Spleen (tissue), 11 donors: ENCODE results near the gene PLCB1. TPM values are rescaled to one million over a fixed set of nuclear protein-coding genes. Genes with fewer than 3 reads are reported as not detected.
"Not testable (repeated sequence)": the region's sequence is repeated elsewhere in the genome, so short reads cannot be mapped to it uniquely, and the experiment has no call there.

Experiments
- DNase-seq: peaks from one replicate; pipeline ENCODE4 v3.0.0-alpha.2; 2020
- H3K27ac ChIP-seq, 8 donors: fragments of 200-600 bp; sonication (generic) in 7 of 8; 1 replicate in 4 of 8; 2 replicates in 4 of 8; pipeline versions ENCODE4 v1.5.0 to v1.8.0; 2016 to 2021; ENCODE audit warnings: inconsistent platforms in 4 of 8, mild to moderate bottlenecking in 4 of 8, moderate library complexity in 1 of 8
- H3K27me3 ChIP-seq, 7 donors: fragments of 200-600 bp; sonication (generic) in 6 of 7; replicated peaks in 1 of 7; 1 replicate in 4 of 7; 2 replicates in 3 of 7; pipeline versions ENCODE4 v1.5.0 to v1.8.0; 2016 to 2021; ENCODE audit warnings: inconsistent platforms in 3 of 7, mild to moderate bottlenecking in 1 of 7
- H3K36me3 ChIP-seq, 6 donors: fragments of 200-600 bp; sonication (generic) in 5 of 6; 1 replicate in 4 of 6; 2 replicates in 2 of 6; pipeline versions ENCODE4 v1.5.0 to v1.8.0; 2016 to 2021; ENCODE audit warnings: inconsistent platforms in 2 of 6
- H3K4me1 ChIP-seq, 6 donors: fragments of 200-600 bp; sonication (generic) in 5 of 6; 1 replicate in 3 of 6; 2 replicates in 3 of 6; pipeline versions ENCODE4 v1.5.0 to v1.8.0; 2016 to 2021; ENCODE audit warnings: inconsistent platforms in 3 of 6
- H3K4me3 ChIP-seq, 8 donors: fragments of 200-600 bp; sonication (generic) in 7 of 8; 1 replicate in 4 of 8; 2 replicates in 4 of 8; pipeline versions ENCODE4 v1.5.0 to v1.8.0; 2016 to 2021; ENCODE audit warnings: inconsistent platforms in 4 of 8, mild to moderate bottlenecking in 4 of 8, moderate library complexity in 2 of 8
- H3K9me3 ChIP-seq, 8 donors: fragments of 200-600 bp; sonication (generic) in 7 of 8; 1 replicate in 4 of 8; 2 replicates in 4 of 8; pipeline versions ENCODE4 v1.5.0 to v1.8.0; 2016 to 2021; ENCODE audit warnings: inconsistent platforms in 4 of 8
- CTCF ChIP-seq, 11 experiments: fragments of 200-600 bp in 7 of 11; fragments of 450-650 bp in 4 of 11; sonication (generic) in 4 of 11; IDR thresholded peaks in 8 of 11; conservative IDR thresholded peaks in 3 of 11; 1 replicate in 7 of 11; 2 replicates in 4 of 11; pipeline versions ENCODE4 v1.4.0 to v1.8.0; 2016 to 2021; ENCODE audit warnings: antibody characterized with exemption in 11 of 11, inconsistent platforms in 4 of 11, mild to moderate bottlenecking in 1 of 11
- POLR2A ChIP-seq, 3 donors: fragments of 450-650 bp; IDR thresholded peaks; one replicate each; pipeline ENCODE4 v1.5.1; 2017; ENCODE audit warnings: antibody characterized with exemption in 3 of 3, mild to moderate bottlenecking in 1 of 3
- POLR2AphosphoS5 ChIP-seq, 3 donors: sonication (generic); formaldehyde crosslinking; IDR thresholded peaks; one replicate each; pipeline ENCODE4 v1.5.1; 2017; ENCODE audit warnings: antibody characterized with exemption in 3 of 3
- WGBS, 5 donors: extraction: QIAGEN DNeasy Blood & Tissue Kit in 3 of 5; methylation state at CpG; one replicate each; pipeline versions ENCODE4 v1.1.5 to v1.1.7; 2013 to 2018; 5-methylcytosine and 5-hydroxymethylcytosine counted together
- intact Hi-C: fragments of 100-400 bp; cut with DNase I; formaldehyde crosslinking; loops from one replicate; pipeline ENCODE4 v1.15.0; 2023; ENCODE audit warnings: low total_unique reads
- polyA plus RNA-seq, 3 donors: library from polyadenylated mRNA; stranded (reverse); fragments of 200-250 nt; gene quantifications; one replicate each; pipeline ENCODE4 v1.2.1, GENCODE V29; 2013
- total RNA-seq, 7 donors: library from RNA; depleted of rRNA in 3 of 7; stranded (reverse); fragments of >200 nt in 3 of 7; fragmentation: NEBNext Ultra II Directional in 4 of 7; extraction: Animal tissue kit (Norgen Biotek cat#: 25700) in 4 of 7; gene quantifications; one replicate each; pipeline versions ENCODE4 v1.1.0 to v1.2.1, GENCODE V29; 2016 to 2021
- donor health status: healthy with polysubstance abuse.
- donor health status: DM: no; HTN: no; CAD: no; lungs with moderate emphysema.
- donor health status: DM: no; HTN: no; CAD: no.
- donor health status: Bipolar disorder and iron deficiency.
- donor health status: healthy.
- donor health status: DM: no; HTN: no; CAD: no.
- donor health status: DM: yes; HTN: yes; CAD: no.

Gene PLCB1
- total and polyA plus RNA-seq, 10 donors: 1.0 to 33.7 (median 16.2) TPM

GRCh38 chr20:8587251-8587650, 455.2 kb downstream of the PLCB1 start:
- WGBS, 5 donors: 80 to 94% (median 90%) methylated on average over 1 of the region's 1 CpG
- no peak for DNase-seq
- Histone ChIP-seq H3K36me3 (no peaks in the 10 kb centered on the region), H3K9me3 (no peaks in the 10 kb centered on the region), H3K27ac (no peak overlapping the region), H3K4me1 (no peaks in the 10 kb centered on the region), H3K27me3 (no peaks in the 10 kb centered on the region), H3K4me3 (no peak overlapping the region)
- TF ChIP-seq CTCF (IDR thresholded peaks at IDR 0.05 in 8 of 11, conservative IDR thresholded peaks at IDR 0.05 in 3 of 11): no peak
- TF ChIP-seq POLR2A (IDR thresholded peaks at IDR 0.05): no peak
- no peak for TF ChIP-seq POLR2AphosphoS5 (IDR thresholded peaks at IDR 0.05)
- intact Hi-C loops: no loop called here

GRCh38 chr20:8587810-8588209, 455.7 kb downstream of the PLCB1 start:
- intact Hi-C loops: no loop called here
- TF ChIP-seq POLR2AphosphoS5 (IDR thresholded peaks at IDR 0.05) (no peak), POLR2A (IDR thresholded peaks at IDR 0.05) (no peak), CTCF (IDR thresholded peaks at IDR 0.05 in 8 of 11, conservative IDR thresholded peaks at IDR 0.05 in 3 of 11) (no peak)

GRCh38 chr20:8589956-8590355, 457.9 kb downstream of the PLCB1 start:
- 79 to 93% (median 84%) methylated on average over 4 of the region's 4 CpGs for WGBS, 5 donors
- Histone ChIP-seq H3K4me3 (no peak overlapping the region), H3K9me3 (no peaks in the 10 kb centered on the region), H3K36me3 (no peaks in the 10 kb centered on the region), H3K27me3 (no peaks in the 10 kb centered on the region), H3K4me1 (no peaks in the 10 kb centered on the region), H3K27ac (no peak overlapping the region)
- DNase-seq: no peak
- intact Hi-C loops: no loop called here
- TF ChIP-seq POLR2A (IDR thresholded peaks at IDR 0.05) (no peak), POLR2AphosphoS5 (IDR thresholded peaks at IDR 0.05) (no peak), CTCF (IDR thresholded peaks at IDR 0.05 in 8 of 11, conservative IDR thresholded peaks at IDR 0.05 in 3 of 11) (no peak)

More at GRCh38 chr20:8587810-8588209, 455.7 kb downstream of the PLCB1 start:
- Histone ChIP-seq H3K4me3 (no peak overlapping the region), H3K27ac (no peak overlapping the region), H3K27me3 (no peaks in the 10 kb centered on the region), H3K9me3 (no peaks in the 10 kb centered on the region), H3K36me3 (no peaks in the 10 kb centered on the region), H3K4me1 (no peaks in the 10 kb centered on the region)
- DNase-seq: no peak
- 69 to 80% (median 75%) methylated on average over 3 of the region's 3 CpGs for WGBS, 5 donors

- H3K9me3 ChIP-seq, H3K27ac ChIP-seq, DNase-seq, H3K36me3 ChIP-seq, intact Hi-C loops, H3K27me3 ChIP-seq, H3K4me3 ChIP-seq: not testable (repeated sequence)
- peaks cover 4 to 26% (median 16%) of the 10 kb centered on the region in 6 donors for H3K4me1 ChIP-seq
- whole genome bisulfite sequencing, 5 donors: 94 to 97% (median 95%) methylated on average over 8 to 16 of the region's 18 CpGs
Observed at GRCh38 chr20:8600910-8601541, 469.0 kb downstream of the PLCB1 start.
